Progenitor cell of endocrine pancreas (in vitro differentiated cells): Measurements from ENCODE around the gene BTBD9. TPM values are rescaled to one million over a fixed set of nuclear protein-coding genes. Genes with fewer than 3 reads are reported as not detected.

ENCODE experiments used
- DNase-seq: peaks from one replicate; pipeline ENCODE4 v3.0.0; 2021; ENCODE audit warnings: low spot score; ENCODE audit not compliant: unreplicated experiment
- H3K27ac Mint-ChIP-seq: 2 replicates; pipeline ENCODE4 v1.8.0; 2021; ENCODE audit warnings: mild to moderate bottlenecking, moderate library complexity, mixed read lengths
- H3K27me3 Mint-ChIP-seq: 2 replicates; pipeline ENCODE4 v1.8.0; 2021; ENCODE audit warnings: mixed read lengths
- H3K36me3 Mint-ChIP-seq: 2 replicates; pipeline ENCODE4 v1.8.0; 2022; ENCODE audit warnings: mixed read lengths; ENCODE audit not compliant: insufficient read depth
- H3K4me1 Mint-ChIP-seq: 2 replicates; pipeline ENCODE4 v1.8.0; 2021; ENCODE audit warnings: low read depth, mixed read lengths
- H3K4me3 Mint-ChIP-seq: 2 replicates; pipeline ENCODE4 v1.8.0; 2021; ENCODE audit warnings: low read depth, mild to moderate bottlenecking, moderate library complexity, mixed read lengths
- H3K9me3 Mint-ChIP-seq: 2 replicates; pipeline ENCODE4 v1.8.0; 2021; ENCODE audit warnings: low read depth, mixed read lengths
- total RNA-seq: library from RNA; stranded (reverse); gene quantifications from 2 replicates; pipeline ENCODE4 v1.2.1, GENCODE V29; 2021
- TF ChIP-seq, protein P1 (sequence below): fragments of 200-600 bp; sonication (generic); IDR thresholded peaks from one replicate; pipeline ENCODE4 v1.5.0; 2021; ENCODE audit warnings: antibody characterized with exemption, mild to moderate bottlenecking; ENCODE audit not compliant: unreplicated experiment

The BTBD9 gene
- total RNA-seq, 1 donor from 2014 or later: 25.9 TPM

- no peak overlapping the region for H3K4me3 Mint-ChIP-seq
- TF ChIP-seq, protein P1, sequence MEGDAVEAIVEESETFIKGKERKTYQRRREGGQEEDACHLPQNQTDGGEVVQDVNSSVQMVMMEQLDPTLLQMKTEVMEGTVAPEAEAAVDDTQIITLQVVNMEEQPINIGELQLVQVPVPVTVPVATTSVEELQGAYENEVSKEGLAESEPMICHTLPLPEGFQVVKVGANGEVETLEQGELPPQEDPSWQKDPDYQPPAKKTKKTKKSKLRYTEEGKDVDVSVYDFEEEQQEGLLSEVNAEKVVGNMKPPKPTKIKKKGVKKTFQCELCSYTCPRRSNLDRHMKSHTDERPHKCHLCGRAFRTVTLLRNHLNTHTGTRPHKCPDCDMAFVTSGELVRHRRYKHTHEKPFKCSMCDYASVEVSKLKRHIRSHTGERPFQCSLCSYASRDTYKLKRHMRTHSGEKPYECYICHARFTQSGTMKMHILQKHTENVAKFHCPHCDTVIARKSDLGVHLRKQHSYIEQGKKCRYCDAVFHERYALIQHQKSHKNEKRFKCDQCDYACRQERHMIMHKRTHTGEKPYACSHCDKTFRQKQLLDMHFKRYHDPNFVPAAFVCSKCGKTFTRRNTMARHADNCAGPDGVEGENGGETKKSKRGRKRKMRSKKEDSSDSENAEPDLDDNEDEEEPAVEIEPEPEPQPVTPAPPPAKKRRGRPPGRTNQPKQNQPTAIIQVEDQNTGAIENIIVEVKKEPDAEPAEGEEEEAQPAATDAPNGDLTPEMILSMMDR: no peak
- no peaks in the 10 kb centered on the region for H3K27me3 Mint-ChIP-seq
- H3K27ac Mint-ChIP-seq: peak overlapping the region; percentile 44
- H3K36me3 Mint-ChIP-seq: peaks cover 9% of the 10 kb centered on the region
- no peaks in the 10 kb centered on the region for H3K9me3 Mint-ChIP-seq
- no peaks in the 10 kb centered on the region for H3K4me1 Mint-ChIP-seq
- no peak for DNase-seq
Observed at GRCh38 chr6:38154731-38155130, 485.0 kb downstream of the BTBD9 start.

DNA sequence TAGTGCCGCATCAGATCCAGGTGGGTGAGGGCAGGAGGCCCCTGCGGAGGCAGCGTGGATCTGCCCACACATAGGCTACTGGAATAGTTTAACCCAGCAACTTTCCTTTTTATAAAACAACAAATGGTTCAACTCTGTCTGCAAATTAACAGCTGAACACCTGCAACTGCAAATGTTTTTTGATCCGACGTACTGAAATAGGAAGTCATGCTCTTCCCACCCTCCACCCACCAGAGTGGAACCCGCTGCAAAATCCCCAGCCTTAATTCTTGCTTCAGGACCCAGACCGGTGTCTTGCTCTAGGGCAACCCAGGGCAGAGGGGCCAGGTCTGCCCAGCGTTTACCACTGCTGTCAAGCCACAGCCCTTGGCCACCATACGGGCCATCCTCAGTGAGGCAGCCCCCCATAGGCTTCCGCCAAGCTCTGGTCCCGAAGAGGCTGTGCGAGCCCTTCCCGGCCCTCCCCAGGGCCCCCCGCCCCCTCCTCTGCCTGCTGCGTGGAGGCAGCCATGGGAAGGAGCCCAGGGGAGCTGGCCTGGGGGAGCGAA, 485.9 kb downstream of the BTBD9 start:
- H3K36me3 Mint-ChIP-seq: peaks cover 6% of the 10 kb centered on the region
- H3K4me3 Mint-ChIP-seq: no peak overlapping the region
- no peaks in the 10 kb centered on the region for H3K27me3 Mint-ChIP-seq
- TF ChIP-seq, protein P1: no peak
- no peaks in the 10 kb centered on the region for H3K9me3 Mint-ChIP-seq
- no peak for DNase-seq
- H3K4me1 Mint-ChIP-seq: peaks cover 6% of the 10 kb centered on the region
- H3K27ac Mint-ChIP-seq: no peak overlapping the region

DNA sequence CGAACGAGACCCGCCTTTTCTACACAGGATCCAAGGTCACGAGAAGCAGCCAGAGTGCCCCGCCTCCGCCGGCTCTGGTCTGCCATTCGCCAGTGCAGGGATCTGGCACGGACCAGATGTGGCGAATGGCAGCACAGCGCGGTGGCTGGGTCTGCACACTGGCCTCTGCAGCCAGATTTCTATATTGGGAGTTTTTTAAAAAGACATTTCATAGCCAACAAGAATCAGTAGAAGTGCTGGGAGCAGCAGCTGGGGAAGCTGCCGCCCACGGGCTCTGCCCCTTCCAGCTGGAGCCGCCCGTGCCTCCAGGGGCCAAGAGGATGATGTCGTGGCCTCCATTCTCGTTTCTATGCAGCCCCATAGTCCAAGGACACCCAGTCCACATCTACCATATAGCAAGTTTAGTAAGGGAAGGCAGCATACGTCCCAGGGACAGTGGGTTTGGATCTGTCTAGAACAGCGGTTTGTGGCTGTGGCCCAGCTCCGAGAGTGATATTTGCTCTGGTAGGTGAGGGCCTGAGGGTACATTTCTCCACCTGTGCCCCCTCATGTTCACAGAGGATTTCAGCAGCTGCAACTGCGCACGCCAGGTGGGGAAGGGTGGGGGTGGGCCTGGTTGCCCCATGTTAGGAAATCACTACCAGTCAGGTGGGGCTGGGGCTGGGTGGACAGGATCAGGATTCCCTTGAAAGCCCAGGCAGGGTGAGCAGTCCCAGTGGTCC, 486.5 kb downstream of the BTBD9 start:
- H3K4me3 Mint-ChIP-seq: no peak overlapping the region
- peaks cover 8% of the 10 kb centered on the region for H3K4me1 Mint-ChIP-seq
- no peak overlapping the region for H3K27ac Mint-ChIP-seq
- peaks cover 3% of the 10 kb centered on the region for H3K36me3 Mint-ChIP-seq
- H3K27me3 Mint-ChIP-seq: no peaks in the 10 kb centered on the region
- TF ChIP-seq, protein P1: no peak
- H3K9me3 Mint-ChIP-seq: no peaks in the 10 kb centered on the region
- no peak for DNase-seq

DNA sequence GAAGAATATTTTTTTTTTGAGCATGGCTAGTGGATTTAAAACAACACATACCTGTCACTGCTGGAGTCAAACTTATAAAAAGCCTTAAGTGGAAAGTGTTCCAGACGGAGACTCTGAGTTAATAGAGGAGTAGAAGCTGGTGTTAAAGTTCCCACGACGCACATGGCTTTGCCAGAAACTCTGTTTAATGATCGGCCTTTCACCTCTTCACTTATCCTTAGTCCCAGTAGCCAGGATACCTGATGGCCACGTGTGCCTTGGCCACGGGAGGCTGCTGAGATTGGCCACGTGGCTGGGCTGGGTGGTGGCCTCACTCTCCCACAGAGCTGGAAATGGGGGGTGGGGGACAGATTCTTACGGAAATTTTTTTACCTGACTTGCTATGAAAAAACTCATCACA, 487.1 kb downstream of the BTBD9 start:
- Mint-ChIP-seq H3K9me3 (no peaks in the 10 kb centered on the region), H3K4me1 (peaks cover 9% of the 10 kb centered on the region), H3K27ac (peak overlapping the region; percentile 33), H3K4me3 (no peak overlapping the region), H3K27me3 (no peaks in the 10 kb centered on the region), H3K36me3 (peaks cover 5% of the 10 kb centered on the region)
- no peak for DNase-seq
- TF ChIP-seq, protein P1: no peak

DNA sequence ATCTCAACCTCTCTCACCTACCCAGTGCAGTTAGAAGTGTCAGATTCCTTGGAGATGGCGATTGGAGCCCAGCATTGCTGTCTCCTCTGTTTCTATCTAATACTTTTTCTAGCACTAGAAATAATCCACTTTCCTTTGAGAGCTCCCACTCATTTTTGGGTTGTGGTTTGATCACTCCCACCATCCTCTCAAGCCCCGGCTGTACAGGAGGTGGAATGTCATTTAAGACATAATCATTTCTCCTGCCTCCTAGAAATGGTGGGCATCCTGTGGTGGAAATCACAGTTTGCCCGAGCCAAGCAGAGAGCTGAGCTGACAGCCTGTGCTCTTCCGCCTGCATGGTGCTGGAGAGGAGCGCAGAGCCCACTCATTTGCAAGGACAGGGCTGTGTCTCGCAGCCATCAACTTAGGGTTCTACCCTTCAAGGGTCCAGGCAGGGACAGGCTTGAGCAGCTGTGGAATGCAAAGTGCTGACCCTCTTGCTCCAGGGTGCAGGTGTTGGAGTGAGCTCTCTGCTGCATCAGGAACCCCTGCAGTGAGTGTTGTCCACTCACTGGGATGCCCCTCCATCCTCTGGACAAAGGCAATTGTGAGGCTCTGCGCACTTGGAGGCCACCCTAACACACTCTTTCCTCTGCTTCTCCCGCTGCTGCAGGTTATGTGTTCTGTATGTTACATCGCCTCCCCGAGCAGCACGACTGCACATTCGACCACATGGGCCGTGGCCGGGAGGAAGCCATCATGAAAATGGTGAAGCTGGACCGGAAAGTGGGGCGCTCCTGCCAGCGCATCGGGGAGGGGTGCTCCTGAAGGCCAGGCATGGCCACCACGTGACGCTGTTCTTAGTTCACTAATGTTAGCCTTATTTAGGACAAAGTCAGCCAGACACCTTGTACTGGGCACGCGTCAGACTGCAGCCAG, 487.9 kb downstream of the BTBD9 start:
- Mint-ChIP-seq H3K9me3 (no peaks in the 10 kb centered on the region), H3K27ac (no peak overlapping the region), H3K4me1 (peaks cover 9% of the 10 kb centered on the region), H3K36me3 (peaks cover 5% of the 10 kb centered on the region), H3K4me3 (no peak overlapping the region), H3K27me3 (no peaks in the 10 kb centered on the region)
- TF ChIP-seq, protein P1: no peak
- no peak for DNase-seq
